Esophagus mucosa (tissue), 1 donor: ENCODE results near the gene ZNF407. TPM values are rescaled to one million over a fixed set of nuclear protein-coding genes. Genes with fewer than 3 reads are reported as not detected.
A peak's percentile ranks its signal among the peaks of the same experiment; 100 is the strongest.

Experiments used
- ATAC-seq: fragments of 200-7000 bp; cut with Tn5 transposase; one replicate; pipeline ENCODE4 v1.9.1; 2020
- total RNA-seq: library from RNA; stranded (reverse); gene quantifications from one replicate; pipeline ENCODE4 v1.2.4, GENCODE V29; 2023
- donor health status: DM: yes; HTN: yes; CAD: no.

The ZNF407 gene
- total RNA-seq, 1 donor from 2014 or later: 6.3 TPM

- no peak for ATAC-seq
Observed at GRCh38 chr18:74630804-74631203, 33.1 kb downstream of the ZNF407 start.

GRCh38 chr18:74631212-74631611 lies 33.5 kb downstream of the ZNF407 start:
- ATAC-seq: no peak

- no peak for ATAC-seq
Observed at GRCh38 chr18:74631623-74632350, 34.1 kb downstream of the ZNF407 start.

- ATAC-seq: no peak
Observed at GRCh38 chr18:74632351-74632679, 34.6 kb downstream of the ZNF407 start.

GRCh38 chr18:74632856-74633255 lies 35.2 kb downstream of the ZNF407 start:
- no peak for ATAC-seq

- no peak for ATAC-seq
Observed at GRCh38 chr18:74633652-74634352, 36.1 kb downstream of the ZNF407 start.

GRCh38 chr18:74635224-74635975 lies 37.7 kb downstream of the ZNF407 start:
- ATAC-seq: no peak

GRCh38 chr18:74637070-74637469 lies 39.4 kb downstream of the ZNF407 start:
- no peak for ATAC-seq

- ATAC-seq: no peak
Observed at GRCh38 chr18:74638210-74638609, 40.5 kb downstream of the ZNF407 start.

GRCh38 chr18:74644713-74645112 lies 47.0 kb downstream of the ZNF407 start:
- ATAC-seq: no peak

GRCh38 chr18:74645679-74646078 lies 48.0 kb downstream of the ZNF407 start:
- no peak for ATAC-seq

GRCh38 chr18:74651327-74652128 lies 53.9 kb downstream of the ZNF407 start:
- ATAC-seq: no peak

- ATAC-seq: no peak
Observed at GRCh38 chr18:74652392-74652988, 54.8 kb downstream of the ZNF407 start.

GRCh38 chr18:74654638-74655037 lies 57.0 kb downstream of the ZNF407 start:
- no peak for ATAC-seq

GRCh38 chr18:74661008-74661407 lies 63.3 kb downstream of the ZNF407 start:
- ATAC-seq: no peak

- no peak for ATAC-seq
Observed at GRCh38 chr18:74661691-74662090, 64.0 kb downstream of the ZNF407 start.

GRCh38 chr18:74662622-74663021 lies 65.0 kb downstream of the ZNF407 start:
- no peak for ATAC-seq

GRCh38 chr18:74665346-74665745 lies 67.7 kb downstream of the ZNF407 start:
- no peak for ATAC-seq

GRCh38 chr18:74665905-74666304 lies 68.2 kb downstream of the ZNF407 start:
- peak; percentile 87 for ATAC-seq

- ATAC-seq: peak; percentile 38
Observed at GRCh38 chr18:74669136-74669798, 71.6 kb downstream of the ZNF407 start.

GRCh38 chr18:74672371-74672770 lies 74.7 kb downstream of the ZNF407 start:
- no peak for ATAC-seq

- ATAC-seq: no peak
Observed at GRCh38 chr18:74674487-74674886, 76.8 kb downstream of the ZNF407 start.
